Coronary artery (tissue), 2 donors: ENCODE measurements around the gene DLK1.

Experiments used
- DNase-seq: peaks from one replicate; pipeline ENCODE4 v3.0.0-alpha.2; 2017; ENCODE audit warnings: low spot score
- H3K27ac ChIP-seq, 2 donors: fragments of 200-600 bp; sonication (generic); one replicate each; pipeline ENCODE4 v1.5.1; 2016 to 2019
- H3K4me3 ChIP-seq: fragments of 200-600 bp; sonication (generic); 2 replicates; pipeline ENCODE4 v1.5.1; 2016; ENCODE audit warnings: mild to moderate bottlenecking, moderate library complexity
- TF ChIP-seq, protein P1 (sequence below): fragments of 200-600 bp; sonication (generic); IDR thresholded peaks from one replicate; pipeline ENCODE4 v1.5.1; 2019; ENCODE audit warnings: antibody characterized with exemption

The DLK1 gene

DNA sequence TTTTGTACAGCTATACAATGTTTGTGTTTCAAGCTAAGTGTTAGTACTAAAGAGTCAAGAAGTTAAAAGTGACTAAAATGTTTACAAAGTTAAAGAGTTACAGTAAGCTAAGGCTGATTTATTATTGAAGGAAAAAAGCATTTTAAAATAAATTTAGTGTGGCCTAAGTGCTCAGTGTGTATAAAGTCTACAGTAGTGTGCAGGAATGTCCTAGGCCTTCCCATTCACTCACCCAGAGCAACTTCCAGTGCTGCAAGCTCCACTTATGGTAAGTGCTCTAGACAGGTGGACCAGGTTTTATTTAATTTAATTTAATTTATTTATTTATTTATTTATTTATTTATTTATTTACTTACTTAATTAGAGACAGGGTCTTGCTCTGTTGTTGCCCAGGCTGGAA, 19.6 kb downstream of the DLK1 start:
- Histone ChIP-seq H3K27ac (no peak overlapping the region), H3K4me3 (no peak overlapping the region)
- DNase-seq: no peak
- TF ChIP-seq, protein P1, sequence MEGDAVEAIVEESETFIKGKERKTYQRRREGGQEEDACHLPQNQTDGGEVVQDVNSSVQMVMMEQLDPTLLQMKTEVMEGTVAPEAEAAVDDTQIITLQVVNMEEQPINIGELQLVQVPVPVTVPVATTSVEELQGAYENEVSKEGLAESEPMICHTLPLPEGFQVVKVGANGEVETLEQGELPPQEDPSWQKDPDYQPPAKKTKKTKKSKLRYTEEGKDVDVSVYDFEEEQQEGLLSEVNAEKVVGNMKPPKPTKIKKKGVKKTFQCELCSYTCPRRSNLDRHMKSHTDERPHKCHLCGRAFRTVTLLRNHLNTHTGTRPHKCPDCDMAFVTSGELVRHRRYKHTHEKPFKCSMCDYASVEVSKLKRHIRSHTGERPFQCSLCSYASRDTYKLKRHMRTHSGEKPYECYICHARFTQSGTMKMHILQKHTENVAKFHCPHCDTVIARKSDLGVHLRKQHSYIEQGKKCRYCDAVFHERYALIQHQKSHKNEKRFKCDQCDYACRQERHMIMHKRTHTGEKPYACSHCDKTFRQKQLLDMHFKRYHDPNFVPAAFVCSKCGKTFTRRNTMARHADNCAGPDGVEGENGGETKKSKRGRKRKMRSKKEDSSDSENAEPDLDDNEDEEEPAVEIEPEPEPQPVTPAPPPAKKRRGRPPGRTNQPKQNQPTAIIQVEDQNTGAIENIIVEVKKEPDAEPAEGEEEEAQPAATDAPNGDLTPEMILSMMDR: no peak

DNA sequence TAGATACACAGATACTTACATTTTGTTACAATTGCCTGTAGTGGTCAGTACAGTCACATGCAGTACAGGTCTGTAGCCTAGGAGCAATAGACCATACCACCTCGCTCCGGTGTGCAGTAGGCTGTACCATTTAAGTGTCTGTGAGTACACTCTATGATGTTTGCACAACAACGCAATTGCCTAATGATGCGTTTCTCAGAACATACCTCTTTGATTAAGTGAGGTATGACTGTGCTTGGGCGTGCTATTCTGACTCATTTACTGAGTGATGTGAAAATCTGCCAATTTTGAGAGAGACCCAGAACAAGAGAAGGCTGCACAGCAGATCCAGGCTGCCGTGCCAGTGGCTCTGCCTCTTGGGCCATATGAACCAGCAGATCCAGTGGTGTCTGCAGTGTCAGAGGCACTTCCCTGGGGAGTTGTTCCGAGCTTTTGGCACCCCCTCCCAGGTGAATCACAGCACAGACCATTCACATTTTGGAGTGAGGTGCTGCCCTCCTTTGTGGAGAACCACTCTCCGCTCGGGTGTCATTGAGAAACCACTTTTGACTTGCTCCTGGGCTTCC, 20.4 kb downstream of the DLK1 start:
- TF ChIP-seq, protein P1: no peak
- Histone ChIP-seq H3K4me3 (no peak overlapping the region), H3K27ac (no peak overlapping the region)
- DNase-seq: peak; percentile 68

DNA sequence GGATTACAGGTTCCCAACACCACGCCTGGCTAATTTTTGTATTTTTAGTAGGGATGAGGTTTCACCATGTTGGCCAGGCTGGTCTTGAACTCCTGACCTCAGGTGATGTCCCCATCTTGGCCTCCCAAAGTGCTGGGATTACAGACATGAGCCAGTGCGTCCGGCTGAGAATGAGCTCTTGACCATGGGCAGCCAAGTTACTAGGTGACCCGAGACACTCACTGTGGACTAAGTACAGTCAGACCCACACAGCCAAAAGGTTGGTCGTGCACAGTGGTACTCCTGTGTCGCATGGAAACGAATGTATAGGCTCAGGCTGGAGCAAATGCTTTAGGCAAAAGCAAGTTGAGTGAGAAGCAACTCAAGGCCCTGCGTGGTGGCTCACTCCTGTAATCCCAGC, 21.0 kb downstream of the DLK1 start:
- Histone ChIP-seq H3K27ac (no peak overlapping the region), H3K4me3 (no peak overlapping the region)
- TF ChIP-seq, protein P1: no peak
- no peak for DNase-seq

DNA sequence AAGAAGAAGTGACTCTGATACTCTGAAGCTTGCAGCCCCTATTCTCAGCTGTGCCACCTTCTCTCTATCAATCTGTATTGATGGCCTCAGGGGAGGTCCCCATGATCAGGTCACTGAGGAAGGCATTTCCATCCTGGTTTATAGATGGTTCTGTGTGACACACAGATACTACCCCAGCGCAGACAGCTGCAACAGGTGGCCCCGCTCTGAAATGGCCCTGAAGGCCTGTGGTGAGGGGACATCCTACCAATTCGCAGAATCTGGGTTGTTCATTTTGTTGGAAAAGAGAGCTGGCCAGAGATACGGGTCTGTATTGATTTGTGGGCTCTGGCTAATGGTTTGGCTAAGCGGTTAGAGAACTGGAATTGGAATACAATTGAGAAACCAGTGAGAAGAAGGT, 21.7 kb downstream of the DLK1 start:
- no peak for DNase-seq
- TF ChIP-seq, protein P1: no peak
- no peak overlapping the region for H3K4me3 ChIP-seq
- H3K27ac ChIP-seq: no peak overlapping the region

DNA sequence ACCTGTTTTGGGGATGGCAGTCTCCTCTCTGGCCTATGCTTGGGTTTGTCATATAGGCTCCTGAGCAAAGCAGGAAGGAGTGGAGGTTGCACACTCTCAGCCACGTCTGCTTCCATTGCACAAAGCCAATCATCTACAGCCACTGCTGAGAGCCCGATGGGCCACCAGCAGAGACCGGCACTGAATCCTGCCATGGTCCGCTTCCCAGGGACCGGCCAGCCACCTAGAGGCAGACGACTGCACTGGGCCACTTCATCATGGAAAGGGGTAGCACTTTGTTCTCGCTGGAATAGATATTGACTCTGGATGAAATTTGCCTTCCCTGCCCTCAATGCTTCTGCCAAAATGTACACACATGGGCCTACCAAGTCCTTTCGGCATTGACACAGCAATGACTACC, 22.3 kb downstream of the DLK1 start:
- no peak overlapping the region for H3K27ac ChIP-seq
- TF ChIP-seq, protein P1: no peak
- peak; percentile 57 for DNase-seq
- no peak overlapping the region for H3K4me3 ChIP-seq

DNA sequence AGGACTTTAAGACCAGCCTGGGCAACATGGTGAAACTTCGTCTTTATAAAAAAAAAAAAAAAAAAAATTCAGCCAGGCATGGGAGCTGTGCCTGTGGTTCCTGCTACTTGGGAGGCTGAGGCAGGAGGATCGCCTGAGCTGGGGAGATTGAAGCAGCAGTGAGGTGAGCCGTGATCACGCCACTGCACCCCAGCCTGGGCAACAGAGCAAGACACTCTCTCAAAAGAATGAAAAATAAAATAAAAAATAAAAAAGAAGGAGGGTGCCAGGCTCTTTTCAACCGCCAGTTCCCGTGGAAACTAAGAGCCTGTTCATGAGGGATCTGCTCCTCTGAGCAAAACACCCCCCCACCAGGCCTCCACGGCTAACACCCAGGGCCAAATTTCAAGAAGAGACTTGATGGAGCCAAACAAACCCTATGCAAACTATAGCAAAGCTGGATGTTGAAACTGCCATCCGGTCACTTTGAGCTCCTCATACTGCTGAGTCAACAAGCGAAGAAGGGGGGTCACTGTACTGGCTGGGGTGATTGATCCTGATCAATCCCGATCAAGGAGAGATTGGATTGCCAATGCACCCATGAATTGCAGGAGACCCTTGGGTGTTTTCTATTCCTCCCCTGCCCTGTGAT, 23.4 kb downstream of the DLK1 start:
- Histone ChIP-seq H3K4me3 (no peak overlapping the region), H3K27ac (no peak overlapping the region)
- DNase-seq: no peak
- TF ChIP-seq, protein P1: no peak
